Ureter (tissue), 1 donor: ENCODE data around the gene CHCHD6. TPM values are rescaled to one million over a fixed set of nuclear protein-coding genes. Genes with fewer than 3 reads are reported as not detected.

Experiments
- DNase-seq: peaks from one replicate; pipeline ENCODE4 v3.0.0-alpha.2; 2020; ENCODE audit warnings: low spot score
- total RNA-seq: library from RNA; stranded (reverse); gene quantifications from one replicate; pipeline ENCODE4 v1.2.4, GENCODE V29; 2023
- donor health status: DM: yes; HTN: yes; CAD: no.

CHCHD6 gene
- total RNA-seq, 1 donor from 2014 or later, result 15.9 TPM

DNA sequence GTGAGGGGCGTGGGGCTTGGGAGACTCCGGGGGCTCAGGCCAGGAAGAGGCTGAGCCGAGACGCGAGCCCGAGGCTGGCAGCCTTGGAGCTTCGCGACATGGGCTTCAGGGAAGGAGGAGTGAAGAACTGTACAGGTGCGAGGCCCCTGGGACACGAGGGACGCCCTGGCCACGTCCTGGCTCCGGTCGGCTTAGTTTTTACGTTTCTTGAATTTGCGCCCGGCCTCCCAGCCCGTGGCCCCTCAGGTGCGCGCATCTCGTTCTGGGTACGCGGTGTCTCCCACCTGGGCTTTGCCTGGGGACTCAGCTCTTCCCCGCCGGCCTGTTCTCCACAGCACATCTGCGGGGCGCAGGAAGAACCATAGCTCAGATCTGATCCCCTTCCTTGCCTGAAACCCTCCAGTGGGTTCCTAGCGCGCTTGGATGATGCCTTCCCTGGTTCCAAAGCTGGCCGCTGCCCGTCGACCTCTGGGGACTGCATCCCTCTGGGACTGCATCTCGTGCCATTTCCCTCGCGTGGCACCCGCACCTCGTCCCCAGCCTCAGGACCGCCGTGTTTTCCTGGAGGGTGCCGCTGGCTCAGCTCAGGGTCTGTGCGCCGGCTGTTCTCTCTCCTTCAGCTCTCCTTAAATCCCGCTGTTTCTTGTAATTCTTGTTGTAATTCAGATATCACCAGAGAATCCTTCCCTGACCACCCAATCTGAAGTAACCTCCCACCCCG, 614 bp downstream of the CHCHD6 start:
- DNase-seq, result no peak

- DNase-seq, result no peak
Observed at GRCh38 chr3:126706631-126707030, 2.6 kb downstream of the CHCHD6 start.

DNA sequence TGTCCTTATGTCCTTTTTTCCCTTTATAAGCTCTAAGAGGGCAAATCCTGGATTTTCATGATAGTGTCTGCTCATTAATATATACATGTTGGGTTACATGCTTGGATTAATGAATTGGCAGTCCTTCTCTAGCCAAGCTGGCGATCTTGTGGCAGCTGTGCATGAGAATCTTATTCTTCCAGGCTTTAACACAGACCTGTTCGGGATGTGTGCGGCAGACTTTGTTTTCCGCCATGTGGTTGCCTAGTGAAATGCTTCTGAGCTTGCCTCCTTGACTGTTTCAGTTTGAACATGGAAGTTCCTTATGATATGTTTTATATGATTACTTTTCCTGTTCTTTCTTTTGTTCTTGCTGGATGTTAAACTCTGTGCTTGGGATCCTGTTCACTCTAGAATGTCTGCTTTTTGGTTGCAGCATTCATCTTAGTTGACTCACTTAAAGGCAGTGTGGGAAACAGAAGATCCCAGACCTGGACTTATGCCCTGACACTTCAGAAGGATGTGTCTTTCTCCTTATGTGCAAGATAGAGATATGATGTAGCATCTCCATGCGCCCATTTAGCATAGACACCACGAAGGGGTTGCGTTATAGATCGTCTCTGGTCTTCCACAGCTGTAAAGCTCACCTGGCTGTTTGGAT, 7.2 kb downstream of the CHCHD6 start:
- DNase-seq, result no peak

- no peak for DNase-seq
Observed at GRCh38 chr3:126713199-126713598, 9.2 kb downstream of the CHCHD6 start.

DNA sequence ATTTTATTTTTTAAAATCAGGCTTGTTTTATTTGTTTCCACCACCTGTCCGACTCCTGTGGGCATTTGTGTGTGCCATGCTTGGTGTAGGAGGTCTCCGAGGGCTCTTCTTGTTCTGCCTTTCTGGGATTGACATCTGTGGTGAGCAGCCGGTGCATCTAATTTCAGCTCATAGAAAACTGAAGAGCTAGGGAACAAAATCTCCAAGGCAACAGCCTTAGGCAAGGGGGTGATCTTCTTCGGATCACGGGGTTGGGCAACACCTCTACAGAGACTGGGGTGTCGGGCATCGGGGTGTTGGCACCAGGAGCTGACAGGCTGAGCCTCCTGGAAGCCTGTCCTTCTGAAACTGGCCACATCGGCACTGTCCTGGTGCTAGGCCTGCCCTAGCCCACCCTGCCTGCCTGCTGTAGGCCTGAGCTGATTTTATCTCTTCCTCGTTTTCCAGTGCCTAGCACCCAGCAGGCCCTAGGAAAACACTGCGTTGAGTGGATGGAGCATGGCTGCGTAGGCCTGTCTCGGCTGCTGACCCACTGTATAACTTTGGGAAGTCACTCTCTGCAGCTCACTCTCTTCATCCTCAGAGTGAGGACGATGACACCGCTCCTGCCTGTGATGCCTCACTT, 10.3 kb downstream of the CHCHD6 start:
- DNase-seq, result no peak

DNA sequence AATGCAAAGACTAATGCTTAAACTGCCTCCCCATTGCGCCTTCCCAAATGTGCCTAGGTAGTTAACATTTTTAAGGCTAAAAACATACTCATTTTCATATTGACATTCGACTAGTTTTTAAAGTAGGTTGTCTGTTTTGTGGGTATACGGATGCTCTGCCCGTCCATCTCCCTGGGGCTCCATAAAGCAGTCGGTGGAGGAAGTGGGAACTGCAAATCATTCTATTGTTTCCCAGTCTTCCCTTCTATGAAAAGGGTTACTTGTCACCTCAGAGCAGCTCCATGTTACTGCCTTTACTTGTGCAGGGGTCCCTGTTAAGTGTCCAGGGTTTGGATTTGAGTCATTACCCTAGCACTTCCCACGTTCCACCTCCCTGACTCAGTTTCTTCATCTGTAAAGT, 10.9 kb downstream of the CHCHD6 start:
- DNase-seq, result no peak

DNA sequence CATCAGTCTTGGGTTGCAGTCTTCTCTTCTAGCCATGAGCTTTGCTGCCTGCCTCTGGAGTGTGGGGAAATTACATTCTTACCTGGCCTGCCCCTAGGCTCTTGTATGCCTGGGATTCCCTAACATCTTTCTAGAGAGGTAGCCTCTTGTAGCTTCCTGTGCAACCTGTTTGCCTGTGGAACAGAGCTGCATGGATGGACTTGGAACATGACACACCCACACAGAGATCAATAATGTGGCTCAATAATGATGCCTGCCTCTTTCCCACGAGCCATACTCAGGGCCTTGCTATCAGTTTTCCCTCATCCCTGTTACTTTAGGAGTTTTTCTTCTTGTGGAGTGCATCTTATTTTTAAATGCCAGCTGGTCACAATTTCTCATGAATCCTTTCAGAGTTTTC, 11.4 kb downstream of the CHCHD6 start:
- DNase-seq, result no peak

GRCh38 chr3:126716057-126716456, 12.0 kb downstream of the CHCHD6 start:
- no peak for DNase-seq

GRCh38 chr3:126718561-126719445, 14.8 kb downstream of the CHCHD6 start:
- DNase-seq, result no peak

DNA sequence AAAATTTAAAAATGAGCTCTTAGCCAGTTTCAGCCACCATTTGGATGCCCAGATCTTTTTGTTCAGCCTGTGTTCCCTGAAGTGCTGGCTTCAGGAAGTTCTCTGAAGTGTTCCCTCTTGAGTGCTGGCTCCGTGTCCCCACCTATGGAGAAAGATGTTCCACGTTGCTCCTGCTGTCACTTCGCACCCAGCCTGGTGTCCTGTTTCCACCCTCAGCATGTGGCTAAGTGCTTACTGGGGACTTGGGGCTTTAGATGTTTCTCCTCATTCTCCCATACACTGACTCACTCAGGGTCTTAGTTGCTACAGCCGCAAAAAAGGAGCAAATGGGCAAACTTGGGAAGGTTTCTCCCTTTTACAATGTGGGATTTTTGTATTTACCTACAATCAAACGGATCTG, 16.6 kb downstream of the CHCHD6 start:
- DNase-seq, result no peak

DNA sequence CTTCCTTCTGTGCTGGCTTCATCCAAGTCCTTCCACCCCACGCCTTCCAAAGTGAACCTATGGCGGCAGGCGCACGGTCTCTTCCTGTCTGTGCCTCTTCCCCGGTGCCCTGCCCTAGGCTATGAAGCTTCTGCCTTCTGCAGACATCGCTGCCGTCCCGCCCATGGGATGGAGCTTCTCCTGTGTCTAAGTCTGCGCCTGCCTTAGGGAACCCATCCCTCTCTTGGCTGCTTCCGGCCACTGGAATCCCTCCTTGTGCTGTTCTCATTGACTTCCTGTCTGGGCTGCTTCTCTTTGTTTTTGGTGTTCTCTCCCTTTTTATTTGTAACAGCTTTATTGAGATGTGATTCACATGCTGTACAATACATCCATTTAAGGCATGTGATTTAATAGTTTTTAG, 17.2 kb downstream of the CHCHD6 start:
- DNase-seq, result no peak

- no peak for DNase-seq
Observed at GRCh38 chr3:126723237-126723636, 19.2 kb downstream of the CHCHD6 start.

GRCh38 chr3:126723801-126724200, 19.8 kb downstream of the CHCHD6 start:
- DNase-seq, result no peak

DNA sequence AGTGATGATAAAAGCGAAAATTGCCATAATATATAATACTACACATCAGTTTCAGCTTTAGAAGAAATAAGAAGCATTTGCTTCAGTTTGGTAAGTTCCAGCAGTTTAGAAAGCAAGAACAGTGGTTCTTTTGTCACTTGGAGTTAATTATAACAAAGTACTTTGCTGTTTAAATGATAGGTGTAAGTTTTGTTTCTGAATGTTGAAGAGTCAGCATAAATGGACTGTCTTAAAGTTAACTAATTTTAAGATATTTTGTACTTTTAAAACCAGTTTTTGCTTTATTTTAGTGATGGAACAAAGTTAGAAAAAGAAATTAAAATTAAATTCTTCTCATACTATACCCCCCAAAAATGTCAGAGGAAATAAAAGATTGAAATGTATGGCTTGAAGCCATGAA, 24.6 kb downstream of the CHCHD6 start:
- DNase-seq, result no peak

GRCh38 chr3:126730376-126730775, 26.3 kb downstream of the CHCHD6 start:
- DNase-seq, result no peak

- no peak for DNase-seq
Observed at GRCh38 chr3:126731044-126731443, 27.0 kb downstream of the CHCHD6 start.

- DNase-seq, result no peak
Observed at GRCh38 chr3:126732281-126733060, 28.4 kb downstream of the CHCHD6 start.

DNA sequence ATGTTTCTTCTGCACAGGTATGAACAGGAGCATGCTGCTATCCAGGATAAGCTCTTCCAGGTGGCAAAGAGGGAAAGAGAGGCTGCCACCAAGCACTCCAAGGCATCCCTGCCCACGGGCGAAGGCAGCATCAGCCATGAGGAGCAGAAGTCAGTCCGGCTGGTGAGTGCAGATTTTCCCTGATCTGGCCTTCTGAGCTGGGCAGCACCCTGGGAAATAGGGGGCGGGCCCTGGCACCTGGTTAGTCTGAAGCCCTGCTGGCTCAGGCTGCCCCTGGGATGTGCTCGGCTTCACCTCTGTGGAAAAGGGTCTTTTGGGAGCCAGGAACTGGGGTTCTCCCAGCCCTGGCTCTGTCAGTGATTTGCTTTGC, 29.0 kb downstream of the CHCHD6 start:
- no peak for DNase-seq

DNA sequence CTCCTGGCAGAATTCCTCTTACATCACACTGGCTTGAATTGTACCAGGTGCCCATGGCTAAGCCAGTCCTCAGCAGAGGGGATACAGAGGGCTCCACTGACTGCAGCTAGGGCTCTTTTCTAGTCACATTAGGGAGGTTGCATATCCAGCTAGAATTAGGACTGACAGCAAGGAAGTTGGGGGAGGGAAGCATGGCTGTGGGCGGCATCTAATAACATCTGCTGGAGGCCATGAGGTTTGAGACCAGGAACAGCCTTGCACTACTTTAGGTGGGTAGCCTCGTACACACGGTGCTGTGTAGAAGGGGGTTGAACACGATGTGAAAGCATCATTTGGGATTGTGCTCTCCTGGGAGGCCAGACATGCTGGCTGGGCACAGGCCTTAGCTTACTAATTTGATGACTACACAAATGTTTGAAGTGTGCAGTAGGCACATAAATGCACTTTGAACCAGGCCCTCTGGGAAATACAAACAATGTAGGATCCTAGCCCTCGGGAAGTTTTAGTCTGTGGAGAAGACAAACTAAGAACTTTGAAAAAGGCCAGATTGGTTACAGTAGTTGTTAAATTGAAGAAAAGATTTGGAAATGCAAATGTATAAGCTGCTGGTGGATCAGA, 30.2 kb downstream of the CHCHD6 start:
- no peak for DNase-seq

DNA sequence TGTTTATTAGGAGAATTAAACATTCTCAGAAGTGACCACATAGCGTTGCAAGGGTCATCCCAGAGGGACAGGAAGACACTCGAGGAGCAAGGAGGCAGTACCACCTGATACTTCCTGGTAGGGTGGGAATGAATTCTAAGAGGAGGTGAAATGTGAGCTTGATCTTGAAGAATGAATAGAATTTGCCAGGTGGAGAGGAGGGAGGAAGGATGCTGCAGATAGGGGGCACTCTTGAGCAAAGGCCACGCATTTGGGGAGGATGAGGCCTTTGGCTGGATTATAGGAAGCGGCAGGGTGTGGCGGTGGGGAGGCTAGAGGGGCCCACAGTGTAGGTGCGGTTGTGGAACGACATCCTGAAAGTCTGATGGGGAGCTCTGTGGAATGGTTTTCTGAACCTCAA, 33.5 kb downstream of the CHCHD6 start:
- no peak for DNase-seq

DNA sequence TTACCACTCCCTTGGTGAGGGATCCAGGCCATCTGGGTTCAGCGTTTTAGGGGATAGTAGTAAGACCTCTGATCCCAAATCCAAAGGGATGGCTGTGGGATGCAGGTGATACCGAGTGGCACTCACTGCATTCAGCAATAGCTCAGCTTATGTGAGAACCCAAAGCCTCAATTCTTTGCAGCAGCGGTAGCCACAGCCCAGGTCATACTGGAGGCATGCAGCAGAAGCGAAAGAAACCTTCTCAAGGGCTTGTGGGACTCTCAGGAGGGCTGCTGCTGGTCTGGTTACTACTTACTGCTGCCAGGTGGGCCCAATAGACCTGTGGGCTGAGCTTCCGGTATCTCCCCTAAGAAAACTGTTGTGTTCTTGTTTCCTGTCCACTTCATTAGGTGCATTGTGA, 38.0 kb downstream of the CHCHD6 start:
- DNase-seq, result no peak
